ENCODE measurements around the gene C2orf76. TPM values are rescaled to one million over a fixed set of nuclear protein-coding genes. Genes with fewer than 3 reads are reported as not detected.

Gene C2orf76
- total RNA-seq, 1 experiment from 2014 or later = 5.7 TPM

DNA sequence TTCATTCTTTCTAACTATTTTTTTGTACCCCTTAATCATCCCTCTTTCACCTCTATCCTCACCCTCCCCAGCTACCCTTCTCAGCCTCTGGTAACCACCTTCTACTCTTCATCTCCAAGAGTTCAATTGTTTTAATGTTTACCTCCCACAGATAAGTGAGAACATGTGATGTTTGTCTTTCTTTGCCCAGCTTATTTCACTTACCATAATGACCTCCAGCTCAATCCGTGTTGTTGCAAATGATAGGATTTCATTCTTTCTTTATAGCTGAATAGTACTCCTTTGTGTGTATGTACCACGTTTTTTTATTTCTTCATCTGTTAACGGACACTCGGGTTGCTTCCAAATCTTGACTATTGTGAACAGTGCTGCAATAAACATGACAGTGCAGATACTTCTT is 42.9 kb upstream of the C2orf76 start:
- no CpG with 5 or more reads among the region's 4 CpGs for WGBS (ENCODE audit: extremely low coverage, insufficient read length, low lambda C conversion rate)
- Mint-ChIP-seq H3K27me3 (ENCODE audit: low read depth) (no peaks in the 10 kb centered on the region), H3K9me3 (peaks cover 2 to 11% of the 10 kb centered on the region in 2 experiments; a peak in 3 of 5 replicates), H3K4me3 (no peak overlapping the region), H3K27ac (no peak overlapping the region), H3K4me1 (peaks cover 5 to 6% of the 10 kb centered on the region in 2 experiments; a peak in 2 of 4 replicates), H3K36me3 (ENCODE audit: insufficient read depth in 1 of 3, low read depth in 3 of 3) (peaks cover 0 to 4% (median 3%) of the 10 kb centered on the region in 3 experiments; a peak in 2 of 7 replicates)
- Histone ChIP-seq H2BK5ac (ENCODE audit: insufficient read length, low read length) (no peak overlapping the region), H2BK20ac (ENCODE audit: low read depth, low read length, poor library complexity, severe bottlenecking) (no peak overlapping the region), H3K27ac (ENCODE audit: insufficient read length, low read depth, low read length) (no peak overlapping the region), H3K79me2 (ENCODE audit: insufficient read depth, low read length) (no peaks in the 10 kb centered on the region), H4K91ac (ENCODE audit: insufficient read length, low read depth, low read length) (no peak overlapping the region), H3K9me3 (ENCODE audit: control insufficient read depth, low read depth, low read length) (no peaks in the 10 kb centered on the region), H3T11ph (ENCODE audit: low read length) (no peak overlapping the region), H3K4me2 (ENCODE audit: insufficient read depth, insufficient read length, low read length) (no peak overlapping the region), H4K8ac (replicated peaks; ENCODE audit: insufficient read length, low read depth, low read length) (no peak overlapping the region), H3K9ac (ENCODE audit: extremely low read depth, insufficient read length, low read length) (no peak overlapping the region), H2BK12ac (ENCODE audit: insufficient read length, low read depth, low read length) (no peak overlapping the region), H2AK5ac (ENCODE audit: insufficient read length, low read length) (no peak overlapping the region), H3K14ac (ENCODE audit: insufficient read depth, low read length) (no peak overlapping the region), H4K20me1 (ENCODE audit: control insufficient read depth, insufficient read depth, insufficient read length) (no peaks in the 10 kb centered on the region), H2BK15ac (ENCODE audit: low read depth, low read length) (no peak overlapping the region), H3K27me3 (ENCODE audit: insufficient read depth, low read length) (no peaks in the 10 kb centered on the region), H3K79me1 (ENCODE audit: insufficient read depth, low read depth, low read length, poor library complexity, severe bottlenecking) (no peaks in the 10 kb centered on the region), H3K4me1 (ENCODE audit: insufficient read depth, low read length) (no peaks in the 10 kb centered on the region; the same call in 1 of the 2 replicates), H3K4ac (ENCODE audit: low read depth, low read length) (no peak overlapping the region), H3K23me2 (ENCODE audit: insufficient read length, low read depth, low read length, poor library complexity, severe bottlenecking) (no peaks in the 10 kb centered on the region), H4K5ac (ENCODE audit: insufficient read length, low read depth, low read length) (no peak overlapping the region), H3K23ac (ENCODE audit: insufficient read length, low read depth, low read length) (no peak overlapping the region), H2BK120ac (ENCODE audit: low read depth, low read length, poor library complexity, severe bottlenecking) (no peak overlapping the region), H3K56ac (ENCODE audit: insufficient read length, low read depth, low read length) (no peak overlapping the region), H3K18ac (ENCODE audit: insufficient read length, low read depth, low read length) (no peak overlapping the region), H2AFZ (ENCODE audit: low read length) (no peak overlapping the region)
- no peak for DNase-seq
- TF ChIP-seq, protein P1, sequence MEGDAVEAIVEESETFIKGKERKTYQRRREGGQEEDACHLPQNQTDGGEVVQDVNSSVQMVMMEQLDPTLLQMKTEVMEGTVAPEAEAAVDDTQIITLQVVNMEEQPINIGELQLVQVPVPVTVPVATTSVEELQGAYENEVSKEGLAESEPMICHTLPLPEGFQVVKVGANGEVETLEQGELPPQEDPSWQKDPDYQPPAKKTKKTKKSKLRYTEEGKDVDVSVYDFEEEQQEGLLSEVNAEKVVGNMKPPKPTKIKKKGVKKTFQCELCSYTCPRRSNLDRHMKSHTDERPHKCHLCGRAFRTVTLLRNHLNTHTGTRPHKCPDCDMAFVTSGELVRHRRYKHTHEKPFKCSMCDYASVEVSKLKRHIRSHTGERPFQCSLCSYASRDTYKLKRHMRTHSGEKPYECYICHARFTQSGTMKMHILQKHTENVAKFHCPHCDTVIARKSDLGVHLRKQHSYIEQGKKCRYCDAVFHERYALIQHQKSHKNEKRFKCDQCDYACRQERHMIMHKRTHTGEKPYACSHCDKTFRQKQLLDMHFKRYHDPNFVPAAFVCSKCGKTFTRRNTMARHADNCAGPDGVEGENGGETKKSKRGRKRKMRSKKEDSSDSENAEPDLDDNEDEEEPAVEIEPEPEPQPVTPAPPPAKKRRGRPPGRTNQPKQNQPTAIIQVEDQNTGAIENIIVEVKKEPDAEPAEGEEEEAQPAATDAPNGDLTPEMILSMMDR (conservative IDR thresholded peaks at IDR 0.05) = no peak

Data from H9 (cell line).